T1000 (cell line): Measurements from ENCODE around the gene PCDHB4.
A peak's percentile ranks its signal among the peaks of the same experiment; 100 is the strongest.
"Not testable (repeated sequence)": the region's sequence is repeated elsewhere in the genome, so short reads cannot be mapped to it uniquely, and the experiment has no call there.

ENCODE experiments used
- DNase-seq: peaks from one replicate; lab custom pipeline; 2025; ENCODE audit warnings: mixed read lengths; lab: John Stamatoyannopoulos, UW

PCDHB4 gene

GRCh38 chr5:141150224-141150992 is 28.8 kb downstream of the PCDHB4 start:
- no peak for DNase-seq

- no peak for DNase-seq
These were observed 29.3 kb downstream of the PCDHB4 start for GRCh38 chr5:141150993-141151325.

DNA sequence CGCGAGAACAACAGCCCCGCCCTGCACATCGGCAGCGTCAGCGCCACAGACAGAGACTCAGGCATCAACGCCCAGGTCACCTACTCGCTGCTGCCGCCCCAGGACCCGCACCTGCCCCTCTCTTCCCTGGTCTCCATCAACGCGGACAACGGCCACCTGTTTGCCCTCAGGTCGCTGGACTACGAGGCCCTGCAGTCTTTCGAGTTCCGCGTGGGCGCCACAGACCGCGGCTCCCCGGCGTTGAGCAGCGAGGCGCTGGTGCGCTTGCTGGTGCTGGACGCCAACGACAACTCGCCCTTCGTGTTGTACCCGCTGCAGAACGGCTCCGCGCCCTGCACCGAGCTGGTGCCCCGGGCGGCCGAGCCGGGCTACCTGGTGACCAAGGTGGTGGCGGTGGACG is 30.0 kb downstream of the PCDHB4 start:
- not testable (repeated sequence) for DNase-seq

GRCh38 chr5:141152096-141152495 is 30.5 kb downstream of the PCDHB4 start:
- DNase-seq, result not testable (repeated sequence)

DNA sequence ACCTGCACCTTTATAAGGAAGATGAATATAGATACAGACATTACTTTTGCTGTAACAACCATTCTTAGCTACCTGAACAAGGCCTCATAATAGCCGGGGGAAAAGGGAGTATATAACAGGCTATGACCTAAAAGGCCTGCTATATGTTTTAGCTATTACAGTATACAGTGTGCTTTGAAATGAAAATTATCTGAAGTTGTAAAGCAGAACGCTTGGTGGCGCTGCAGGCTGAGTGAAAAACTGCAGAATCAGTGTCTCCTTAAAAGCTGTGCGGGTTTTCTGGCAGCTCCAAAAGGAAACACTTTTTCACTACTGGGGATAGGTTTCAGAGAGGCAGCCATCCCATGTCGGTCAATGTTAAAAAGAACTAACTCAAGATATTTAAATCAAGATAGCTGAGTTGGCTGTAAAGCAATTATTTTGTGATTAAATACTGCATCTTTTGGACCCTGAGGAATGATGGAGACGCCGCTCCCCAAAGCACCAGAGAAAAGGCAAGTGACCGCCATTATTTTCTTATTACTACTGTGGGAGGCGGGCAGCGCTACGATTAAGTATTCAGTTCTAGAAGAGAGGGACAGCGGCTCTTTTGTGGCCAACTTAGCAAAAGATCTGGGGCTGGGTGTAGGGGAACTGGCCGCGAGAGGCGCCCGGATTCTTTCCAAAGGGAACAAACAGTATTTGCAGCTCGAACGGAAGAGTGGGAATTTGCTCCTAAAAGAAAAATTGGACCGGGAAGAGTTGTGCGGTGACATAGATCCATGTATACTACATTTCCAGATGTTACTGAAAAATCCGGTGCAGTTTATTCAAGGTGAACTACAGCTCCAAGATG is 34.1 kb downstream of the PCDHB4 start:
- DNase-seq, result no peak

DNA sequence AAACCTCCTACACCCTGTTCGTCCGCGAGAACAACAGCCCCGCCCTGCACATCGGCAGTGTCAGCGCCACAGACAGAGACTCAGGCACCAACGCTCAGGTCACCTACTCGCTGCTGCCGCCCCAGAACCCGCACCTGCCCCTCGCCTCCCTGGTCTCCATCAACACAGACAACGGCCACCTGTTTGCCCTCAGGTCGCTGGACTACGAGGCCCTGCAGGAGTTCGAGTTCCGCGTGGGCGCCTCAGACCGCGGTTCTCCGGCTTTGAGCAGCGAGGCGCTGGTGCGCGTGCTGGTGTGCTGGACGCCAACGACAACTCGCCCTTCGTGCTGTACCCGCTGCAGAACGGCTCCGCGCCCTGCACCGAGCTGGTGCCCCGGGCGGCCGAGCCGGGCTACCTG is 35.7 kb downstream of the PCDHB4 start:
- not testable (repeated sequence) for DNase-seq

DNA sequence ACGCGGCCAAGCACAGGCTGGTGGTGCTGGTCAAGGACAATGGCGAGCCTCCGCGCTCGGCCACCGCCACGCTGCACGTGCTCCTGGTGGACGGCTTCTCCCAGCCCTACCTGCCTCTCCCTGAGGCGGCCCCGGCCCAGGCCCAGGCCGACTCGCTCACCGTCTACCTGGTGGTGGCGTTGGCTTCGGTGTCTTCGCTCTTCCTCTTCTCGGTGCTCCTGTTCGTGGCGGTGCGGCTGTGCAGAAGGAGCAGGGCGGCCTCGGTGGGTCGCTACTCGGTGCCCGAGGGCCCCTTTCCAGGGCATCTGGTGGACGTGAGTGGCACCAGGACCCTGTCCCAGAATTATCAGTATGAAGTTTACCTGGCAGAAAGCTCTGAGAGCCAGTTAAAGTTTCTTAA is 36.3 kb downstream of the PCDHB4 start:
- DNase-seq, result not testable (repeated sequence)

DNA sequence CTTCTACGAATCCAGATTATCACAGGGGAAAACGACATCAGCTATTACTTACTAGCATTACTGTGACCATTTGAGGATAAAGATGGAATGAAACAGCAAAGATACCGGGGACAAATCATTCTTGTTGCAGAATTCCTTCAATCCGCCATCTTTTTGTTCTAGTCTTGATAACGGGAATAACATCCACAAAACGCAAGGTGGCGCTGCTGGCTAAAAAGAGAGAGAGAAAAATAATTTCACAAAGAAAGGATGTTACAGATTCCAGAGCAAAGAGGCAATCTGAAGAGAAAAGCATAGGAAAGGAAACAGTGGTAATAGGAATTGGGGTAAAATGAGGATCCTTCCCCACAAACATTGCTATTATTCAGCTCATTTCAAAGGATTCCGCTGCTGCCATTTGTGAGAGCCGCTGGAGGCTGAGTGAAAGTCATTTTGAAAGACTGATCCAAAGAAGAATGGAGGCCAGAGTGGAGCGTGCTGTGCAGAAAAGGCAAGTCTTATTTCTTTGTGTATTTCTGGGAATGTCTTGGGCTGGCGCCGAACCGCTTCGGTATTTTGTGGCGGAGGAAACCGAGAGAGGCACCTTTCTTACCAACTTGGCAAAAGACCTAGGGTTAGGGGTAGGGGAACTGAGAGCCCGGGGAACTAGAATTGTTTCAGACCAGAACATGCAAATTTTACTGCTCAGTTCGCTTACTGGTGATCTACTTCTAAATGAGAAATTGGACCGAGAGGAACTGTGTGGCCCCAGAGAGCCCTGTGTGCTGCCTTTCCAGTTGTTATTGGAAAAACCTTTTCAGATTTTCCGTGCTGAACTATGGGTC is 51.0 kb downstream of the PCDHB4 start, which contains the start of gene PCDHB7:
Gene PCDHB7 (plus strand): TSS at position 264 of the 824 bp plus-strand sequence. CDS start 192 bp downstream, at position 456.
- peak; percentile 16 for DNase-seq

DNA sequence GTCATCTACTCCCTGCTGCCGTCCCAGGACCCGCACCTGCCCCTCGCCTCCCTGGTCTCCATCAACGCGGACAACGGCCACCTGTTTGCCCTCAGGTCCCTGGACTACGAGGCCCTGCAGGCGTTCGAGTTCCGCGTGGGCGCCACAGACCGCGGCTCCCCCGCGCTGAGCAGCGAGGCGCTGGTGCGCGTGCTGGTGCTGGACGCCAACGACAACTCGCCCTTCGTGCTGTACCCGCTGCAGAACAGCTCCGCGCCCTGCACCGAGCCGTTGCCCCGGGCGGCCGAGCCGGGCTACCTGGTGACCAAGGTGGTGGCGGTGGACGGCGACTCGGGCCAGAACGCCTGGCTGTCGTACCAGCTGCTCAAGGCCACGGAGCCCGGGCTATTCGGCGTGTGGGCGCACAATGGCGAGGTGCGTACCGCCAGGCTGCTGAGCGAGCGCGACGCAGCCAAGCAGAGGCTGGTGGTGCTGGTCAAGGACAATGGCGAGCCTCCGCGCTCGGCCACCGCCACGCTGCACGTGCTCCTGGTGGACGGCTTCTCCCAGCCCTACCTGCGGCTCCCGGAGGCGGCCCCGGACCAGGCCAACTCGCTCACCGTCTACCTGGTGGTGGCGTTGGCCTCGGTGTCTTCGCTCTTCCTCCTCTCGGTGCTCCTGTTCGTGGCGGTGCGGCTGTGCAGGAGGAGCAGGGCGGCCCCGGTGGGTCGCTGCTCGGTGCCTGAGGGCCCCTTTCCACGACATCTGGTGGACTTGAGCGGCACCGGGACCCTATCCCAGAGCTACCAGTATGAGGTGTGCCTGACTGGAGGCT is 52.9 kb downstream of the PCDHB4 start:
- not testable (repeated sequence) for DNase-seq
